HL-60/S4 treated with retinoic acid at 250 ng/mL for 4 days and 3 days (cell line): ENCODE measurements around the gene RAD51B.
"Not testable (repeated sequence)": the region's sequence is repeated elsewhere in the genome, so short reads cannot be mapped to it uniquely, and the experiment has no call there.

ENCODE experiments used
- in situ Hi-C: fragments of 300-500 bp; cut with MboI; formaldehyde crosslinking; loops from 2 replicates; pipeline ENCODE4 v1.7.0; 2022; ENCODE audit warnings: low sequenced_read_pairs

RAD51B gene

GRCh38 chr14:68282479-68283377 is 463.1 kb downstream of the RAD51B start:
- in situ Hi-C loops = no loop called here

GRCh38 chr14:68283378-68284123 is 464.0 kb downstream of the RAD51B start:
- in situ Hi-C loops = no loop called here

GRCh38 chr14:68284333-68284732 is 464.8 kb downstream of the RAD51B start:
- in situ Hi-C loops = no loop called here

- in situ Hi-C loops = no loop called here
Measured at GRCh38 chr14:68284834-68285233, 465.3 kb downstream of the RAD51B start.

GRCh38 chr14:68285421-68286179 is 466.0 kb downstream of the RAD51B start:
- in situ Hi-C loops = no loop called here

- in situ Hi-C loops = no loop called here
Measured at GRCh38 chr14:68286667-68287066, 467.1 kb downstream of the RAD51B start.

- in situ Hi-C loops = not testable (repeated sequence)
Measured at GRCh38 chr14:68289452-68289851, 469.9 kb downstream of the RAD51B start.

GRCh38 chr14:68291820-68292219 is 472.2 kb downstream of the RAD51B start:
- in situ Hi-C loops = no loop called here

GRCh38 chr14:68292441-68293215 is 473.0 kb downstream of the RAD51B start:
- in situ Hi-C loops = no loop called here

GRCh38 chr14:68293404-68293803 is 473.8 kb downstream of the RAD51B start:
- in situ Hi-C loops = no loop called here

- in situ Hi-C loops = no loop called here
Measured at GRCh38 chr14:68295316-68295816, 475.8 kb downstream of the RAD51B start.

GRCh38 chr14:68297039-68297438 is 477.5 kb downstream of the RAD51B start:
- in situ Hi-C loops = no loop called here

- in situ Hi-C loops = no loop called here
Measured at GRCh38 chr14:68297876-68298468, 478.4 kb downstream of the RAD51B start.

- in situ Hi-C loops = no loop called here
Measured at GRCh38 chr14:68300608-68301007, 481.0 kb downstream of the RAD51B start.

- in situ Hi-C loops = no loop called here
Measured at GRCh38 chr14:68301219-68301618, 481.6 kb downstream of the RAD51B start.

- in situ Hi-C loops = not testable (repeated sequence)
Measured at GRCh38 chr14:68302938-68303337, 483.4 kb downstream of the RAD51B start.

- in situ Hi-C loops = no loop called here
Measured at GRCh38 chr14:68305738-68306137, 486.2 kb downstream of the RAD51B start.

GRCh38 chr14:68306265-68306933 is 486.8 kb downstream of the RAD51B start:
- in situ Hi-C loops = no loop called here
